Activated T-cell treated with anti-CD3 and anti-CD28 coated beads, Interleukin-2, amount 50 U/mL, for 4 hours (primary cell): ENCODE measurements around the gene FOXO3. TPM values are rescaled to one million over a fixed set of nuclear protein-coding genes. Genes with fewer than 3 reads are reported as not detected.
"Not testable (repeated sequence)": the region's sequence is repeated elsewhere in the genome, so short reads cannot be mapped to it uniquely, and the experiment has no call there.

Source experiments
- ATAC-seq, 2 donors: fragments of 200-7000 bp; cut with Tn5 transposase; one replicate each; pipeline ENCODE4 v1.10.0; 2021
- DNase-seq: peaks from one replicate; pipeline ENCODE4 v3.0.0-alpha.2; 2020
- H3K27me3 Mint-ChIP-seq: one replicate; pipeline ENCODE4 v1.8.0; 2021; ENCODE audit warnings: low read depth, mixed read lengths
- H3K36me3 Mint-ChIP-seq: one replicate; pipeline ENCODE4 v1.8.0; 2022; ENCODE audit warnings: mixed read lengths; ENCODE audit not compliant: insufficient read depth
- H3K4me1 Mint-ChIP-seq: one replicate; pipeline ENCODE4 v1.8.0; 2021; ENCODE audit warnings: low read depth, mixed read lengths
- H3K4me3 Mint-ChIP-seq: one replicate; pipeline ENCODE4 v1.8.0; 2021; ENCODE audit warnings: mild to moderate bottlenecking, moderate library complexity, mixed read lengths
- H3K9me3 Mint-ChIP-seq: one replicate; pipeline ENCODE4 v1.8.0; 2021; ENCODE audit warnings: mixed read lengths
- total RNA-seq, 3 donors: library from RNA; stranded (reverse); gene quantifications; one replicate each; pipeline ENCODE4 v1.2.1, GENCODE V29; 2021

FOXO3 gene
- total RNA-seq, 3 donors from 2014 or later: 8.5 to 13.0 (median 10.8) TPM

GRCh38 chr6:108671175-108671574 lies 110.5 kb downstream of the FOXO3 start:
- Mint-ChIP-seq H3K27me3 (no peaks in the 10 kb centered on the region), H3K4me3 (no peak overlapping the region), H3K9me3 (no peaks in the 10 kb centered on the region), H3K36me3 (peaks cover 25% of the 10 kb centered on the region), H3K4me1 (peaks cover 36% of the 10 kb centered on the region)
- no peak for DNase-seq
- no peak for ATAC-seq

- Mint-ChIP-seq H3K27me3 (no peaks in the 10 kb centered on the region), H3K4me1 (peaks cover 34% of the 10 kb centered on the region), H3K9me3 (no peaks in the 10 kb centered on the region), H3K4me3 (no peak overlapping the region), H3K36me3 (peaks cover 23% of the 10 kb centered on the region)
- DNase-seq (no peak), ATAC-seq (no peak)
Observed at GRCh38 chr6:108671790-108672189, 111.1 kb downstream of the FOXO3 start.

GRCh38 chr6:108672641-108673040 lies 111.9 kb downstream of the FOXO3 start:
- DNase-seq: no peak
- ATAC-seq: no peak
- no peaks in the 10 kb centered on the region for H3K27me3 Mint-ChIP-seq
- no peak overlapping the region for H3K4me3 Mint-ChIP-seq
- peaks cover 25% of the 10 kb centered on the region for H3K4me1 Mint-ChIP-seq
- no peaks in the 10 kb centered on the region for H3K9me3 Mint-ChIP-seq
- H3K36me3 Mint-ChIP-seq: peaks cover 16% of the 10 kb centered on the region

GRCh38 chr6:108673153-108673552 lies 112.4 kb downstream of the FOXO3 start:
- H3K4me3 Mint-ChIP-seq: no peak overlapping the region
- ATAC-seq (no peak), DNase-seq (no peak)
- H3K27me3 Mint-ChIP-seq: no peaks in the 10 kb centered on the region
- no peaks in the 10 kb centered on the region for H3K9me3 Mint-ChIP-seq
- H3K4me1 Mint-ChIP-seq: peaks cover 23% of the 10 kb centered on the region
- H3K36me3 Mint-ChIP-seq: peaks cover 14% of the 10 kb centered on the region

GRCh38 chr6:108673602-108674001 lies 112.9 kb downstream of the FOXO3 start:
- ATAC-seq: no peak
- Mint-ChIP-seq H3K9me3 (no peaks in the 10 kb centered on the region), H3K27me3 (no peaks in the 10 kb centered on the region), H3K4me3 (no peak overlapping the region), H3K4me1 (peaks cover 21% of the 10 kb centered on the region), H3K36me3 (peaks cover 13% of the 10 kb centered on the region)
- no peak for DNase-seq

GRCh38 chr6:108675226-108676200 lies 114.8 kb downstream of the FOXO3 start:
- DNase-seq: no peak
- Mint-ChIP-seq H3K9me3 (no peaks in the 10 kb centered on the region), H3K36me3 (peaks cover 17% of the 10 kb centered on the region), H3K4me3 (no peak overlapping the region), H3K27me3 (no peaks in the 10 kb centered on the region), H3K4me1 (peaks cover 18% of the 10 kb centered on the region)
- no peak for ATAC-seq

- ATAC-seq (no peak), DNase-seq (no peak)
- H3K27me3 Mint-ChIP-seq: no peaks in the 10 kb centered on the region
- H3K9me3 Mint-ChIP-seq: no peaks in the 10 kb centered on the region
- peaks cover 16% of the 10 kb centered on the region for H3K4me1 Mint-ChIP-seq
- no peak overlapping the region for H3K4me3 Mint-ChIP-seq
- peaks cover 18% of the 10 kb centered on the region for H3K36me3 Mint-ChIP-seq
Observed at GRCh38 chr6:108676555-108676954, 115.8 kb downstream of the FOXO3 start.

- ATAC-seq (no peak), DNase-seq (no peak)
- Mint-ChIP-seq H3K4me1 (peaks cover 16% of the 10 kb centered on the region), H3K4me3 (no peak overlapping the region), H3K27me3 (no peaks in the 10 kb centered on the region), H3K36me3 (peaks cover 20% of the 10 kb centered on the region), H3K9me3 (no peaks in the 10 kb centered on the region)
Observed at GRCh38 chr6:108677357-108677756, 116.6 kb downstream of the FOXO3 start.

GRCh38 chr6:108677894-108678293 lies 117.2 kb downstream of the FOXO3 start:
- ATAC-seq (no peak), DNase-seq (no peak)
- H3K27me3 Mint-ChIP-seq: no peaks in the 10 kb centered on the region
- H3K36me3 Mint-ChIP-seq: peaks cover 20% of the 10 kb centered on the region
- peaks cover 16% of the 10 kb centered on the region for H3K4me1 Mint-ChIP-seq
- no peaks in the 10 kb centered on the region for H3K9me3 Mint-ChIP-seq
- H3K4me3 Mint-ChIP-seq: no peak overlapping the region

- not testable (repeated sequence) for ATAC-seq, H3K4me1 Mint-ChIP-seq, DNase-seq, H3K27me3 Mint-ChIP-seq, H3K4me3 Mint-ChIP-seq, H3K9me3 Mint-ChIP-seq
- H3K36me3 Mint-ChIP-seq: peaks cover 18% of the 10 kb centered on the region
Observed at GRCh38 chr6:108680314-108680713, 119.6 kb downstream of the FOXO3 start.

- H3K27me3 Mint-ChIP-seq, H3K4me3 Mint-ChIP-seq, H3K4me1 Mint-ChIP-seq, H3K9me3 Mint-ChIP-seq, DNase-seq, ATAC-seq: not testable (repeated sequence)
- peaks cover 26% of the 10 kb centered on the region for H3K36me3 Mint-ChIP-seq
Observed at GRCh38 chr6:108681721-108682120, 121.0 kb downstream of the FOXO3 start.

GRCh38 chr6:108682383-108683119 lies 121.8 kb downstream of the FOXO3 start:
- not testable (repeated sequence) for ATAC-seq, H3K4me3 Mint-ChIP-seq, DNase-seq, H3K27me3 Mint-ChIP-seq, H3K9me3 Mint-ChIP-seq, H3K4me1 Mint-ChIP-seq
- peaks cover 33% of the 10 kb centered on the region for H3K36me3 Mint-ChIP-seq

GRCh38 chr6:108683976-108684375 lies 123.3 kb downstream of the FOXO3 start:
- H3K36me3 Mint-ChIP-seq: peaks cover 28% of the 10 kb centered on the region
- not testable (repeated sequence) for DNase-seq, H3K4me3 Mint-ChIP-seq, H3K9me3 Mint-ChIP-seq, ATAC-seq, H3K4me1 Mint-ChIP-seq, H3K27me3 Mint-ChIP-seq

- DNase-seq (no peak), ATAC-seq (no peak)
- no peaks in the 10 kb centered on the region for H3K27me3 Mint-ChIP-seq
- H3K36me3 Mint-ChIP-seq: peaks cover 26% of the 10 kb centered on the region
- H3K4me3 Mint-ChIP-seq: no peak overlapping the region
- no peaks in the 10 kb centered on the region for H3K9me3 Mint-ChIP-seq
- peaks cover 6% of the 10 kb centered on the region for H3K4me1 Mint-ChIP-seq
Observed at GRCh38 chr6:108684771-108685329, 124.1 kb downstream of the FOXO3 start.
